Measurements from ENCODE around the gene PDE6C. TPM values are rescaled to one million over a fixed set of nuclear protein-coding genes. Genes with fewer than 3 reads are reported as not detected.

Gene PDE6C
- total and polyA plus RNA-seq, 9 donors = 0.06 to 2.1 (median 0.75) TPM; not detected in 1

- Histone ChIP-seq H3K4me1 (ENCODE audit: control insufficient read depth, insufficient read depth, low read length) (no peaks in the 10 kb centered on the region), H3K27me3 (ENCODE audit: control insufficient read depth, insufficient read depth, low read length) (peaks cover 2% of the 10 kb centered on the region), H3K9me3 (replicated peaks; ENCODE audit: control insufficient read depth, low read depth, low read length) (no peaks in the 10 kb centered on the region), H3K4me3 (ENCODE audit: low read length) (no peak overlapping the region), H3K27ac (ENCODE audit: low read length) (no peak overlapping the region), H3K36me3 (ENCODE audit: control insufficient read depth, insufficient read depth, low read length) (no peaks in the 10 kb centered on the region)
- DNase-seq = no peak
- 89% methylated on average over 2 of the region's 5 CpGs for WGBS (ENCODE audit: insufficient coverage)
Measured at GRCh38 chr10:93715345-93715744, 103.0 kb downstream of the PDE6C start.

Other genes starting within 250 kb of the PDE6C start
- 37.6 TPM for gene MYOF, start 130.2 kb upstream of the PDE6C start, total RNA-seq
- 10 to 100 TPM; 50.5 to 85.0 (median 55.6) TPM for gene MYOF, start 130.2 kb upstream of the PDE6C start, polyA plus RNA-seq (ENCODE audit: insufficient read depth in 1 of 8, insufficient read length in 8 of 8, low replicate concordance in 1 of 8)
- gene CEP55, start 115.9 kb upstream of the PDE6C start, total RNA-seq = 7.0 TPM
- 10 to 100 TPM in 4 of 8 donors, 1 to 10 TPM in 4; 7.9 to 14.1 (median 9.6) TPM for gene CEP55, start 115.9 kb upstream of the PDE6C start, polyA plus RNA-seq (ENCODE audit: insufficient read depth in 1 of 8, insufficient read length in 8 of 8, low replicate concordance in 1 of 8)
- gene FFAR4, start 45.9 kb upstream of the PDE6C start, total RNA-seq = not detected
- under 1 TPM in 3 of 8 donors, not detected in 5; 0.02 to 0.05 (median 0.04) TPM for gene FFAR4, start 45.9 kb upstream of the PDE6C start, polyA plus RNA-seq (ENCODE audit: insufficient read depth in 1 of 8, insufficient read length in 8 of 8, low replicate concordance in 1 of 8)
- 2.0 TPM for gene RBP4, start 11.3 kb upstream of the PDE6C start, total RNA-seq
- 1 to 10 TPM in 4 of 8 donors, under 1 TPM in 4; 0.42 to 6.4 (median 1.9) TPM for gene RBP4, start 11.3 kb upstream of the PDE6C start, polyA plus RNA-seq (ENCODE audit: insufficient read depth in 1 of 8, insufficient read length in 8 of 8, low replicate concordance in 1 of 8)
- 11.8 TPM for gene FRA10AC1, start 90.1 kb downstream of the PDE6C start, total RNA-seq
- 10 to 100 TPM; 18.1 to 38.7 (median 29.0) TPM for gene FRA10AC1, start 90.1 kb downstream of the PDE6C start, polyA plus RNA-seq (ENCODE audit: insufficient read depth in 1 of 8, insufficient read length in 8 of 8, low replicate concordance in 1 of 8)
- gene LGI1, start 145.4 kb downstream of the PDE6C start, total RNA-seq = 21.1 TPM
- gene LGI1, start 145.4 kb downstream of the PDE6C start, polyA plus RNA-seq (ENCODE audit: insufficient read depth in 1 of 8, insufficient read length in 8 of 8, low replicate concordance in 1 of 8) = 10 to 100 TPM; 20.1 to 43.0 (median 26.0) TPM